Effector memory CD4-positive, alpha-beta T cell (primary cell): Measurements from ENCODE around the gene MICAL3.

Experiments used
- DNase-seq, 3 donors: peaks; one replicate each; pipeline ENCODE4 v3.0.0-alpha.2; 2020
- H3K27ac ChIP-seq: 2 replicates; pipeline ENCODE4 v1.7.0; 2013; ENCODE audit warnings: mild to moderate bottlenecking, low read length, moderate library complexity; ENCODE audit not compliant: insufficient read depth, poor library complexity, severe bottlenecking
- H3K27me3 ChIP-seq: replicated peaks from 2 replicates; pipeline ENCODE4 v1.7.0; 2013; ENCODE audit warnings: mild to moderate bottlenecking, low read length; ENCODE audit not compliant: insufficient read depth, control insufficient read depth, poor library complexity, severe bottlenecking
- H3K36me3 ChIP-seq: 2 replicates; pipeline ENCODE4 v1.7.0; 2013; ENCODE audit warnings: mild to moderate bottlenecking, low read length, moderate library complexity; ENCODE audit not compliant: control insufficient read depth, insufficient read depth
- H3K4me1 ChIP-seq: 2 replicates; pipeline ENCODE4 v1.7.0; 2013; ENCODE audit warnings: low read length, mild to moderate bottlenecking; ENCODE audit not compliant: control insufficient read depth, insufficient read depth, poor library complexity, severe bottlenecking
- H3K4me3 ChIP-seq: 2 replicates; pipeline ENCODE4 v1.7.0; 2013; ENCODE audit warnings: low read length, low read depth, mild to moderate bottlenecking; ENCODE audit not compliant: insufficient read depth, poor library complexity, severe bottlenecking
- H3K9me3 ChIP-seq: 2 replicates; pipeline ENCODE4 v1.7.0; 2013; ENCODE audit warnings: mild to moderate bottlenecking, low read length, moderate library complexity; ENCODE audit not compliant: control insufficient read depth

The MICAL3 gene

GRCh38 chr22:17797721-17798559, 226.4 kb downstream of the MICAL3 start:
- H3K4me1 ChIP-seq, result no peaks in the 10 kb centered on the region
- H3K36me3 ChIP-seq, result no peaks in the 10 kb centered on the region

DNA sequence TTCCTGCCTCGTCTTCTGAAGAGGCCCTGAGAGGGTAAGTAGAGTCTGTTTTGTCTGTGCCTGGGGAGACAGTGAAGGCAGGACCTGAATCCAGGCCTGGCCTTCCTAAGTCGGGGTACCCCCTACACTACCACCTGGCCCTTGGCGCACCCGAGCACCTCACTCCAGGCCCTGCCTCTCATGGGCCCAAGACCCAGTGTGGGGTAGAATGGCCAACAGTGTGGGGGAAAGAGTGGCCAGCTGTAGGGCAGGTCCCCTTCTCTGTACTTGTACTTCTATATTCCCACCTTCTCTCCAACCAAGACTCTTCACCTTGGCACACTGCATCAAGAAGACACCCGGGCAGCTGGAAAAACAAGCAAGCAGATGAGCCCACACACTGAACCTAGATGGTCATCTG, 227.7 kb downstream of the MICAL3 start:
- Histone ChIP-seq H3K9me3 (no peaks in the 10 kb centered on the region), H3K27me3 (no peaks in the 10 kb centered on the region), H3K4me1 (no peaks in the 10 kb centered on the region), H3K4me3 (no peak overlapping the region), H3K36me3 (peaks cover 2% of the 10 kb centered on the region), H3K27ac (no peak overlapping the region)
- DNase-seq, result no peak

More at GRCh38 chr22:17797721-17798559, 226.4 kb downstream of the MICAL3 start:
- H3K9me3 ChIP-seq, result no peaks in the 10 kb centered on the region
- no peak for DNase-seq
- no peak overlapping the region for H3K27ac ChIP-seq
- no peak overlapping the region for H3K4me3 ChIP-seq
- no peaks in the 10 kb centered on the region for H3K27me3 ChIP-seq

GRCh38 chr22:17795661-17796548, 228.5 kb downstream of the MICAL3 start:
- H3K36me3 ChIP-seq, result peaks cover 8% of the 10 kb centered on the region

DNA sequence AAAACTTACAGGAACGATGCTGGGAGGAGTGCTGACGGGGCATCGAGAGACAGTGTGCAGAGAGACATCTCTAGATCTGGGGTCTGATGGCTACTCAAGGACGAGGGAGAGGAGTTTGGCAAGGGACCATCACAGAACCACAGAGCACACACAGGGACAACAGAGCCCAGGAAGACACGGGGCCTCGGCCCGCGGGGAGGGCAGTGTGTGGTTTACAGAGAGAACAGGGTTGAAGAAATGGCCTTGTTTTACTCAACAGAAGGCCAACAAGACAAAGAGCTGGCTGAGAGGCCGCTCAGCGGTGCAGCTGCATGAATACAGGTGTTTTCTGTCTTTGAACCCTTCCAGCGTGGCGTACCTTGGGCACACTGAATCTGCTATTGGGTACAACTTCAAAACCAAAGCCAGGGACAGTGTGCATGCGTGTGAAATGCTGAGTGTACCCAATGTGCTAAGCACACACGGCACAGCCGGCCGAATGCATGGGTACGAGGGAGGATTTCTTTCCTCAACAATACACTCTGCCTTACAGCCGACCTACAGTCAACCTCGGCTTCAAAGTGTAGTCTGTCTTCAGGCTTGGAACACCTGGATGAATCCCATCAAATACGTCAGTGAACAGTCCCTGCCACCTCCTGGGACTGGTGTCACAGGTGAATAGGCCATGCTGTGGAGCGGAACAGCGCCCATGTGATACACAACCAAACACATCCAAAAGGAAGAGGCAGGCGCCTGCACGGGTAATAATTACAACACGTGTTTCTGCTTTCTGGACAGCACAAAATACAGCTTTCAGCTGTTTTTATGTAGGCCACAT, 229.4 kb downstream of the MICAL3 start:
- H3K36me3 ChIP-seq, result peaks cover 15% of the 10 kb centered on the region
- no peak overlapping the region for H3K27ac ChIP-seq
- DNase-seq, result no peak
- no peaks in the 10 kb centered on the region for H3K27me3 ChIP-seq
- no peaks in the 10 kb centered on the region for H3K9me3 ChIP-seq
- no peaks in the 10 kb centered on the region for H3K4me1 ChIP-seq
- H3K4me3 ChIP-seq, result no peak overlapping the region

More at GRCh38 chr22:17795661-17796548, 228.5 kb downstream of the MICAL3 start:
- no peak overlapping the region for H3K27ac ChIP-seq
- no peak overlapping the region for H3K4me3 ChIP-seq
- no peaks in the 10 kb centered on the region for H3K9me3 ChIP-seq
- no peaks in the 10 kb centered on the region for H3K4me1 ChIP-seq
- no peaks in the 10 kb centered on the region for H3K27me3 ChIP-seq
- no peak for DNase-seq

GRCh38 chr22:17792854-17793434, 231.4 kb downstream of the MICAL3 start:
- Histone ChIP-seq H3K27me3 (no peaks in the 10 kb centered on the region), H3K36me3 (peaks cover 24% of the 10 kb centered on the region), H3K9me3 (no peaks in the 10 kb centered on the region), H3K4me3 (no peak overlapping the region), H3K4me1 (no peaks in the 10 kb centered on the region), H3K27ac (no peak overlapping the region)
- no peak for DNase-seq

DNA sequence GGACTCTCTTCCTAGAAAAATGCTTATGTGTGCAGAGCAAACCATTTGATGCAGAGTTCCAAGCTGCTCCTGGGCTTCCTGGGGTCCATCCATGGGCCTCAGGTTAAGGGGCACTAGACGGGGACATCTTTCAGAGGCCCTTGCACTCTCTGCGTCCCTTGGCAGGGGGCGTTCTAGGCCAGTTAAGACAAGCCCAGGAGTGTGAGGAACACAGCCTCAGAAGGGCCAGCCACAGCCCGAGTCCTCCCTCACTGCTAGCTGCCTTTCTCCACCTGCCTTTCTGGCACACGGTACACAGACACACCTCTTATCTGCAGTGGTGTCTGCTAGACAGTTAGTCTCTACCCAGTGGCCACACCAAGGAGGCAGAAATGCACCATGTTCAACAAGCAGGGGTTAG, 232.1 kb downstream of the MICAL3 start:
- Histone ChIP-seq H3K36me3 (peaks cover 24% of the 10 kb centered on the region), H3K9me3 (no peaks in the 10 kb centered on the region), H3K27ac (no peak overlapping the region), H3K27me3 (no peaks in the 10 kb centered on the region), H3K4me3 (no peak overlapping the region), H3K4me1 (no peaks in the 10 kb centered on the region)
- DNase-seq, result no peak

DNA sequence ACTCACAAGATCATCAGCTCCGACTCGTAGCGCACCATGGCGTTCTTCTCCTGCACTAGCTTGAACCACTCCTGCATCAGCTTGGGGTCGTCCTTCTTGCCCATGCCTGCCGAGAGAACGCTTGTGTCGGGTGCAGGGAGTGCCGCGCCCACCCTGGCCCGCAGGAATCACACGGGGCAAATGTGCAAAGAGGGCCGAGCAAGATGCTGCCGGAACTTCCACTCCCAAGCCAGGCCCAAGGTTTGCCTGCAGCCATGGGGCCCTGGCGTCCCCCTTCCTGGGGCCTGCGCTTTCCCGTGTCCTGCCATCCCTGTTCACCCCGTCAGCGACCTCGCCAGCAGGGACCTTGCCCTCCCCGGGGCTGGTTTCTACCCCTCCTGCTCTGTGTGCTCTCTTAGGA, 233.2 kb downstream of the MICAL3 start:
- Histone ChIP-seq H3K36me3 (peaks cover 24% of the 10 kb centered on the region), H3K27me3 (no peaks in the 10 kb centered on the region), H3K4me1 (no peaks in the 10 kb centered on the region), H3K9me3 (no peaks in the 10 kb centered on the region), H3K4me3 (no peak overlapping the region), H3K27ac (no peak overlapping the region)
- no peak for DNase-seq

GRCh38 chr22:17789379-17790200, 234.8 kb downstream of the MICAL3 start:
- peaks cover 24% of the 10 kb centered on the region for H3K36me3 ChIP-seq
- no peaks in the 10 kb centered on the region for H3K27me3 ChIP-seq
- no peak for DNase-seq
- H3K4me1 ChIP-seq, result no peaks in the 10 kb centered on the region
- H3K4me3 ChIP-seq, result no peak overlapping the region
- H3K9me3 ChIP-seq, result no peaks in the 10 kb centered on the region
- H3K27ac ChIP-seq, result no peak overlapping the region
